ENCODE data around the gene MRPL57. TPM values are rescaled to one million over a fixed set of nuclear protein-coding genes. Genes with fewer than 3 reads are reported as not detected.

MRPL57 gene
- 10 to 100 TPM; 25.5 to 33.6 TPM for total RNA-seq

DNA sequence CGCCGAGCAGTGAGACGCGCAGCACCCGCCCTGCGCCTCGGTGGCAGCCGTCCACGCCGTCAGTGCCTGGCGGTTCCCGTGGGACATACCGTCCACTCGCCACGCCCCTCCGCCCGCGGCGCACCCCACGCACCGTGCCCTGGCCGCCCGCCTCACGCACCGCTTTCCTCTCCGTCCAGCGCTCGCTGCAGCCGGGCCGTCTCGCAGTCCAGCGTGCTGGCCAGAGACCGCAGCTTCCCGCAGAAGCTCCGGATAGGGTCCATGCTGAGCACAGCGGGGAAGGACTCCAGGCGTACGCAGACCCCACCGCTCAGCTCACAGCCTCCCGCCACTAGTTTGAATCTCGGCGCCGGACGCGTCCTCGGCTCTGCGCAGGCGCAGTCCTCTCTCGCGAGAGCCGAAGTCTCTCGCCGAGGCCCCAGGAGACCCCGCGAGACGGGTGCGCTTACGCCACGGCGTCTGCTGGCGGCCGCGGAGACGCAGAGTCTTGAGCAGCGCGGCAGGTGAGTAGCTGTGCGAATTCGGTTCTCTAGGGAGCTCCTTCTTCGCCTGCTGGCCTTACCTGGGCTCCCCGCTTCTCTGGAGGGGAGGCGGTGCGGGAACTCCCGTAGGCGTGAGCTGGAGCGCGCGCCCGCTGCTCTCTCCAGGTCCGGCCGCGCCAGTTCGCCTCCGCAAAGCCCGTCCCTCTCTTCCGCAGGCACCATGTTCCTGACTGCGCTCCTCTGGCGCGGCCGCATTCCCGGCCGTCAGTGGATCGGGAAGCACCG is at the start of gene MRPL57, which contains the start of gene SKA3:
MRPL57 (plus strand) TSS at position 444 of the 767 bp plus-strand sequence; CDS start at position 703, 259 bp downstream.
SKA3 (minus strand) TSS at position 338 of the 767 bp plus-strand sequence; CDS start at position 263, 75 bp downstream.

Small RNAs within 50 kb of the gene (small RNA-seq; reads per million reads assigned to genes)
- 0 reads per million in 2 donors for gene AL158032.1
- 0 to 0.39 reads per million in 2 donors for gene RF00086

Other genes with a start within 250 kb of the MRPL57 start
- 10 to 100 TPM; 18.6 to 19.0 TPM for gene LATS2, start 115.1 kb upstream of the MRPL57 start, total RNA-seq
- gene SAP18, start 36.5 kb upstream of the MRPL57 start, total RNA-seq, result 10 to 100 TPM; 32.3 to 47.3 TPM
- gene SKA3, start 106 bp upstream of the MRPL57 start, total RNA-seq, result 10 to 100 TPM; 11.4 to 18.6 TPM

Data from melanocyte of skin (primary cell).